Endodermal cell (in vitro differentiated cells): Measurements from ENCODE around the gene MMEL1. TPM values are rescaled to one million over a fixed set of nuclear protein-coding genes. Genes with fewer than 3 reads are reported as not detected.

ENCODE experiments used
- DNase-seq: peaks from one replicate; pipeline ENCODE4 v3.0.0-alpha.2; 2017
- H3K27ac ChIP-seq: 2 replicates; pipeline ENCODE4 v1.5.1; 2013; ENCODE audit warnings: mild to moderate bottlenecking, low read depth, low read length, moderate library complexity
- H3K27me3 ChIP-seq: 2 replicates; pipeline ENCODE4 v1.6.1; 2013; ENCODE audit warnings: mild to moderate bottlenecking, low read length, moderate library complexity; ENCODE audit not compliant: insufficient read depth, control insufficient read depth, poor library complexity, severe bottlenecking
- H3K36me3 ChIP-seq: 2 replicates; pipeline ENCODE4 v1.7.0; 2013; ENCODE audit warnings: mild to moderate bottlenecking, low read length, moderate library complexity; ENCODE audit not compliant: control insufficient read depth, insufficient read depth
- H3K4me1 ChIP-seq: one replicate; pipeline ENCODE4 v1.7.0; 2013; ENCODE audit warnings: low read length; ENCODE audit not compliant: control insufficient read depth, insufficient read depth
- H3K4me3 ChIP-seq: 2 replicates; pipeline ENCODE4 v1.5.1; 2013; ENCODE audit warnings: mild to moderate bottlenecking, low read length, moderate library complexity
- H3K9ac ChIP-seq: 2 replicates; pipeline ENCODE4 v1.6.1; 2013; ENCODE audit warnings: mild to moderate bottlenecking, low read length, moderate library complexity; ENCODE audit not compliant: poor library complexity, severe bottlenecking; ENCODE audit errors: extremely low read depth
- H3K9me3 ChIP-seq: 2 replicates; pipeline ENCODE4 v1.6.1; 2013; ENCODE audit warnings: mild to moderate bottlenecking, low read length, moderate library complexity; ENCODE audit not compliant: control insufficient read depth
- H3K27ac Mint-ChIP-seq: 2 replicates; pipeline ENCODE4 v1.8.0; 2020; ENCODE audit warnings: mixed read lengths
- H3K27me3 Mint-ChIP-seq: 2 replicates; pipeline ENCODE4 v1.8.0; 2021; ENCODE audit warnings: mild to moderate bottlenecking, mixed read lengths; ENCODE audit not compliant: insufficient read depth
- H3K36me3 Mint-ChIP-seq: 2 replicates; pipeline ENCODE4 v1.8.0; 2020; ENCODE audit warnings: low read depth, mixed read lengths
- H3K4me1 Mint-ChIP-seq: 2 replicates; pipeline ENCODE4 v1.8.0; 2020; ENCODE audit warnings: mixed read lengths
- H3K4me3 Mint-ChIP-seq: 2 replicates; pipeline ENCODE4 v1.8.0; 2020; ENCODE audit warnings: mild to moderate bottlenecking, moderate library complexity, mixed read lengths
- H3K9me3 Mint-ChIP-seq: 2 replicates; pipeline ENCODE4 v1.8.0; 2020; ENCODE audit warnings: mild to moderate bottlenecking, mixed read lengths
- CTCF ChIP-seq: fragments of 200-600 bp; sonication (generic); conservative IDR thresholded peaks from 2 replicates; pipeline ENCODE4 v1.5.0; 2021; ENCODE audit warnings: antibody characterized with exemption, mild to moderate bottlenecking
- WGBS, 2 experiments: methylation state at CpG; one replicate each; pipeline versions ENCODE4 v1.1.5 to v1.1.7; 2013; ENCODE audit warnings: missing lambda C conversion rate in 2 of 2, mixed read lengths in 1 of 2; ENCODE audit not compliant: insufficient coverage in 1 of 2, insufficient read length in 1 of 2; 5-methylcytosine and 5-hydroxymethylcytosine counted together
- total RNA-seq, 2 donors: library from RNA; stranded (reverse); fragmentation: NEBNext Ultra II Directional in 1 of 2; extraction: Animal tissue kit (Norgen Biotek cat#: 25700) in 1 of 2; gene quantifications; 2 replicates in 1 of 2; 3 replicates in 1 of 2; pipeline ENCODE4 v1.2.1, GENCODE V29; 2021

The MMEL1 gene
- total RNA-seq, 2 donors from 2014 or later, result 0.42 TPM; not detected in 1

GRCh38 chr1:2650967-2651645, 18.3 kb upstream of the MMEL1 start:
- no peak overlapping the region for H3K9ac ChIP-seq
- peaks cover 14% of the 10 kb centered on the region for H3K36me3 Mint-ChIP-seq
- H3K4me3 ChIP-seq, result no peak overlapping the region
- no peak overlapping the region for H3K27ac Mint-ChIP-seq
- H3K4me1 Mint-ChIP-seq, result no peaks in the 10 kb centered on the region
- WGBS, 2 experiments, result 60 to 62% methylated on average over 6 to 10 of the region's 10 CpGs
- H3K4me1 ChIP-seq, result no peaks in the 10 kb centered on the region
- H3K27me3 ChIP-seq, result no peaks in the 10 kb centered on the region
- no peaks in the 10 kb centered on the region for H3K36me3 ChIP-seq
- DNase-seq, result no peak
- TF ChIP-seq CTCF, result no peak
- peaks cover 8% of the 10 kb centered on the region for H3K27me3 Mint-ChIP-seq
- H3K4me3 Mint-ChIP-seq, result no peak overlapping the region
- peaks cover 61% of the 10 kb centered on the region for H3K9me3 ChIP-seq
- peaks cover 82% of the 10 kb centered on the region for H3K9me3 Mint-ChIP-seq
- no peak overlapping the region for H3K27ac ChIP-seq

DNA sequence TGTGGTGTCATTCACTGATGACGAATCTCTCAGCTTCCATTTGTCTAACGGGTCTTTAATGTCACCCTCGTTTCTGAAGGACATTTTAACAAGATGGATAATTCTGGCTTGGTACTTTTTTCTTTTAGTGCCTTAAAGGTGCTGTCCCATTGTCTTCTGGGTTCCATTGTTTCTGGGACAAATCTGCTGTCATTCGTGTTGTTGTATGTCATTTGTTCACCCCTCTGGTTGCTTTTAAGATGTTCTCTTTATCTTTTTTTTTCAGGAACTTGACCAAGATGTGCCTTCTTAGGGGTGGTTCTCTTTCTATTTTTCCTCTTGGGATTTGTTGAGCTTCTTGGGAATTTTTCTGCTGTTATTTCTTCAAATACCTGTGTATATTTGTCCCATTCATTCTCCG, 14.0 kb upstream of the MMEL1 start:
- H3K9ac ChIP-seq, result no peak overlapping the region
- H3K36me3 ChIP-seq, result no peaks in the 10 kb centered on the region
- H3K4me1 ChIP-seq, result no peaks in the 10 kb centered on the region
- H3K27ac ChIP-seq, result no peak overlapping the region
- no peak for DNase-seq
- H3K27me3 ChIP-seq, result no peaks in the 10 kb centered on the region
- peaks cover 3% of the 10 kb centered on the region for H3K4me1 Mint-ChIP-seq
- TF ChIP-seq CTCF, result no peak
- H3K4me3 ChIP-seq, result no peak overlapping the region
- no peak overlapping the region for H3K4me3 Mint-ChIP-seq
- WGBS, 2 experiments, result 63 to 79% methylated on average over 4 to 5 of the region's 5 CpGs
- H3K36me3 Mint-ChIP-seq, result no peaks in the 10 kb centered on the region
- peaks cover 28% of the 10 kb centered on the region for H3K9me3 ChIP-seq
- H3K27me3 Mint-ChIP-seq, result peaks cover 12% of the 10 kb centered on the region
- H3K27ac Mint-ChIP-seq, result no peak overlapping the region
- H3K9me3 Mint-ChIP-seq, result peaks cover 44% of the 10 kb centered on the region

DNA sequence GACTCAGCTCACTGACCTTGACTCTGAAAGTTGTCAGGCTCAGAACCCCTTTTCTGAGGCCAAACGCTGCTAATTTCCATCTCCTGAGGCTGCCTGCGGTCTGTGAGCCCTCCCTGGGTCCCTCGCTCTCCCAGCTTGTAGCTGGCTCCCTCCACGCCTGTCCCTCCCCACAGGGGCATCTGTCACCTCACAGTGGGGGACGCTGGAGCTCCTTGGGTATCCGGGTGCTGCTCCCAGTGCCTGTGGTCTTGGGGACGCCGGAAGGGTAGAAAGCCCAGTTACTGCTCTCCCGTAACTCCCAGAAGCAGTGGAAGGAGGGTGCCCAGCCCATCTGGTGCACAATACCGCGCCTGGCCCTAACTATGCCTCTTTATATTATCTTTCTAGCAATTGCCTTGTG, 13.0 kb upstream of the MMEL1 start:
- H3K36me3 ChIP-seq, result no peaks in the 10 kb centered on the region
- WGBS, 2 experiments, result 73 to 75% methylated on average over 10 to 11 of the region's 11 CpGs
- TF ChIP-seq CTCF, result no peak
- H3K4me1 Mint-ChIP-seq, result peaks cover 3% of the 10 kb centered on the region
- no peak overlapping the region for H3K4me3 ChIP-seq
- H3K4me1 ChIP-seq, result no peaks in the 10 kb centered on the region
- peaks cover 28% of the 10 kb centered on the region for H3K9me3 ChIP-seq
- no peak overlapping the region for H3K4me3 Mint-ChIP-seq
- H3K27me3 ChIP-seq, result no peaks in the 10 kb centered on the region
- H3K27me3 Mint-ChIP-seq, result peaks cover 12% of the 10 kb centered on the region
- H3K36me3 Mint-ChIP-seq, result no peaks in the 10 kb centered on the region
- H3K9me3 Mint-ChIP-seq, result peaks cover 34% of the 10 kb centered on the region
- no peak overlapping the region for H3K9ac ChIP-seq
- no peak overlapping the region for H3K27ac ChIP-seq
- no peak overlapping the region for H3K27ac Mint-ChIP-seq
- no peak for DNase-seq
